H1 (cell line): ENCODE data around the gene ROR1.

ENCODE experiments used
- CHD2 ChIP-seq: IDR thresholded peaks from 2 replicates; pipeline ENCODE4 v1.6.1; 2012; ENCODE audit warnings: low read length, improper control_type of control experiment
- CREB1 ChIP-seq: IDR thresholded peaks from 2 replicates; pipeline ENCODE4 v1.6.1; 2012; ENCODE audit warnings: inconsistent platforms
- GABPA ChIP-seq: IDR thresholded peaks from 2 replicates; pipeline ENCODE4 v1.6.1; 2011; ENCODE audit warnings: mild to moderate bottlenecking, low read length, moderate library complexity, borderline replicate concordance; ENCODE audit not compliant: insufficient read depth
- PHF8 ChIP-seq: fragments of 200-600 bp; sonication (generic); conservative IDR thresholded peaks from 2 replicates; pipeline ENCODE4 v1.7.1; 2012; ENCODE audit warnings: low read depth, mild to moderate bottlenecking, inconsistent platforms, low read length, moderate library complexity
- POLR2A ChIP-seq, 2 experiments: IDR thresholded peaks; 1 replicate in 1 of 2; 2 replicates in 1 of 2; pipeline ENCODE4 v1.6.1; 2011; ENCODE audit warnings: low read depth in 2 of 2, low read length in 2 of 2, mild to moderate bottlenecking in 2 of 2; ENCODE audit errors: control extremely low read depth in 1 of 2
- RNF2 ChIP-seq: fragments of 200-900, 300-1000 bp; sonication (generic); IDR thresholded peaks from 2 replicates; pipeline ENCODE4 v1.7.1; 2016; ENCODE audit warnings: borderline replicate concordance, low read depth, mild to moderate bottlenecking, antibody characterized with exemption, low read length; ENCODE audit not compliant: poor library complexity, severe bottlenecking; ENCODE audit errors: missing control alignments
- SIRT6 ChIP-seq: IDR thresholded peaks from one replicate; pipeline ENCODE4 v1.7.1; 2012; ENCODE audit warnings: low read length, inconsistent platforms
- SP4 ChIP-seq: IDR thresholded peaks from 2 replicates; pipeline ENCODE4 v1.6.1; 2012; ENCODE audit warnings: low read length, inconsistent platforms
- TAF1 ChIP-seq: IDR thresholded peaks from 2 replicates; pipeline ENCODE4 v1.6.1; 2011; ENCODE audit warnings: mild to moderate bottlenecking, low read depth, low read length
- TAF7 ChIP-seq: optimal IDR thresholded peaks from 2 replicates; pipeline ENCODE3; 2011; ENCODE audit warnings: low read depth, mild to moderate bottlenecking, inconsistent platforms, low read length, moderate library complexity, borderline replicate concordance
- TCF12 ChIP-seq: IDR thresholded peaks from 2 replicates; pipeline ENCODE4 v1.6.1; 2011; ENCODE audit warnings: low read depth, mild to moderate bottlenecking, low read length
- TF ChIP-seq, protein P1 (sequence below), 3 experiments: IDR thresholded peaks; 1 replicate in 2 of 3; 2 replicates in 1 of 3; pipeline versions ENCODE4 v1.5.1 to v1.6.1; 2011; ENCODE audit warnings: low read length in 3 of 3, mild to moderate bottlenecking in 3 of 3, inconsistent platforms in 2 of 3, low read depth in 1 of 3, moderate library complexity in 1 of 3; ENCODE audit not compliant: insufficient read depth in 1 of 3; ENCODE audit errors: control extremely low read depth in 1 of 3

DNA sequence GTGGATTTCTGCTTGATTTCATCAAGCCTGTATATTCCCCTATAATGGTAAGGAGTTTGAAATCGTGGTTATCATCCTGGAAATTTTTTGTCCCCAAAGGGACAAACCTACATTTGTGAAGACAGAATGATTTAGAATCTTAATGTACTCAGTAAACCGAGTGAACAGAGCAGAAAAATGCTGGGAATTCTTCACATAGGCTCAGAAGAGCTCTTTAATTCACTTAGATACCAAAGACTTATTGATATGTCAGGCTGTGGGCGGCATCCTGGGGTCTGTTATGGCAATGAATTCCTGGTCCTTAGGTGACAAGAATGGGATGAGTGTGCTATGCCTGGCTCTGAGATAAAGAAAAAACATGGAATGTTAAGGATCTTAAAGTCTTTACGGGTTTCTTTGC, 74.9 kb downstream of the ROR1 start:
- TF ChIP-seq TAF1 (no peak), TAF7 (no peak), TCF12 (no peak), CHD2 (no peak), GABPA (no peak), CREB1 (no peak), PHF8 (no peak), SIRT6 (no peak), SP4 (no peak), POLR2A (IDR thresholded peaks at IDR 0.05; ENCODE audit: control extremely low read depth in 1 of 2, low read depth in 2 of 2, low read length in 2 of 2) (no peak), RNF2 (no peak)
- TF ChIP-seq, protein P1, sequence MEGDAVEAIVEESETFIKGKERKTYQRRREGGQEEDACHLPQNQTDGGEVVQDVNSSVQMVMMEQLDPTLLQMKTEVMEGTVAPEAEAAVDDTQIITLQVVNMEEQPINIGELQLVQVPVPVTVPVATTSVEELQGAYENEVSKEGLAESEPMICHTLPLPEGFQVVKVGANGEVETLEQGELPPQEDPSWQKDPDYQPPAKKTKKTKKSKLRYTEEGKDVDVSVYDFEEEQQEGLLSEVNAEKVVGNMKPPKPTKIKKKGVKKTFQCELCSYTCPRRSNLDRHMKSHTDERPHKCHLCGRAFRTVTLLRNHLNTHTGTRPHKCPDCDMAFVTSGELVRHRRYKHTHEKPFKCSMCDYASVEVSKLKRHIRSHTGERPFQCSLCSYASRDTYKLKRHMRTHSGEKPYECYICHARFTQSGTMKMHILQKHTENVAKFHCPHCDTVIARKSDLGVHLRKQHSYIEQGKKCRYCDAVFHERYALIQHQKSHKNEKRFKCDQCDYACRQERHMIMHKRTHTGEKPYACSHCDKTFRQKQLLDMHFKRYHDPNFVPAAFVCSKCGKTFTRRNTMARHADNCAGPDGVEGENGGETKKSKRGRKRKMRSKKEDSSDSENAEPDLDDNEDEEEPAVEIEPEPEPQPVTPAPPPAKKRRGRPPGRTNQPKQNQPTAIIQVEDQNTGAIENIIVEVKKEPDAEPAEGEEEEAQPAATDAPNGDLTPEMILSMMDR (IDR thresholded peaks at IDR 0.05; ENCODE audit: control extremely low read depth in 1 of 3, insufficient read depth in 1 of 3, low read depth in 1 of 3, low read length in 3 of 3): no peak
